ENCODE data around the gene SLC12A7. TPM values are rescaled to one million over a fixed set of nuclear protein-coding genes. Genes with fewer than 3 reads are reported as not detected.

Gene SLC12A7
- total and polyA plus RNA-seq, 11 donors, result 66.3 to 159 (median 128) TPM

GRCh38 chr5:1033606-1034420 lies 78.0 kb downstream of the SLC12A7 start:
- intact Hi-C loops (cut with DNase I), result no loop called here
- Histone ChIP-seq H3K36me3 (peaks cover 0 to 3% (median 0%) of the 10 kb centered on the region in 9 donors), H3K27me3 (peaks cover 0 to 8% (median 0%) of the 10 kb centered on the region in 9 donors), H3K9me3 (no peaks in the 10 kb centered on the region), H3K4me3 (no peak overlapping the region), H3K4me1 (no peaks in the 10 kb centered on the region), H3K27ac (no peak overlapping the region)
- DNase-seq, result peak in 2 of 5 donors; percentile 17 to 51
- ATAC-seq, result no peak
- 91 to 94% (median 92%) methylated on average over 25 to 29 of the region's 29 CpGs for WGBS, 4 donors
- TF ChIP-seq CTCF (IDR thresholded peaks at IDR 0.05), result no peak
- TF ChIP-seq POLR2A (IDR thresholded peaks at IDR 0.05), result no peak

DNA sequence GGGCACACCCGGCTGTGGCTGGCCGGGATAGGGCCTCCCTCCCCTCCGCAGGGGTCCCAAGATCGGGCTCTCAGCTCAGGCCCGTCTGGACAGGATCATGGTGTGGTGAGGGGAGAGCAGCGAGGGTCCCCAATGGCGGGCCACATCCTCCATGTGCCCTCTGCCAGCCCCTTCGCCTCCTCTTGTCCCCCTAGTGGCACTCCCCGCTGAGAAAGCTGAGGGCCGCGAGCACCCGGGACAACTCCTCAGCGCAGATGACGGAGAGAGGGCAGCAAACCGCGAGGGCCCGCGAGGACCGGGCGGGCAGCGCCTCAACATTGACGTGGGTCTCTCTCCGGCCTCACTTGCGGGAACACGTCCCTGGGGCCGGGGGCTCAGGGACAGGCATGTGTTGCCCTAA lies 78.7 kb downstream of the SLC12A7 start:
- peak in 3 of 5 donors; percentile 14 to 55 (median 16) for DNase-seq
- Histone ChIP-seq H3K4me1 (no peaks in the 10 kb centered on the region), H3K27ac (no peak overlapping the region), H3K27me3 (peaks cover 0 to 9% (median 0%) of the 10 kb centered on the region in 9 donors), H3K36me3 (peaks cover 0 to 3% (median 0%) of the 10 kb centered on the region in 9 donors), H3K9me3 (no peaks in the 10 kb centered on the region), H3K4me3 (no peak overlapping the region)
- WGBS, 4 donors, result 93 to 95% (median 94%) methylated on average over 20 to 26 of the region's 26 CpGs
- intact Hi-C loops (cut with DNase I), result no loop called here
- no peak for ATAC-seq
- no peak for TF ChIP-seq CTCF (IDR thresholded peaks at IDR 0.05)
- no peak for TF ChIP-seq POLR2A (IDR thresholded peaks at IDR 0.05)

GRCh38 chr5:1032551-1033027 lies 79.3 kb downstream of the SLC12A7 start:
- Histone ChIP-seq H3K36me3 (no peaks in the 10 kb centered on the region), H3K27ac (no peak overlapping the region), H3K9me3 (no peaks in the 10 kb centered on the region), H3K27me3 (peaks cover 0 to 9% (median 0%) of the 10 kb centered on the region in 9 donors), H3K4me1 (no peaks in the 10 kb centered on the region), H3K4me3 (no peak overlapping the region)
- WGBS, 4 donors, result 89 to 97% (median 94%) methylated on average over 9 to 14 of the region's 14 CpGs
- intact Hi-C loops (cut with DNase I), result no loop called here
- ATAC-seq (no peak), DNase-seq (peak in 3 of 5 donors; percentile 13 to 51 (median 17))
- TF ChIP-seq CTCF (IDR thresholded peaks at IDR 0.05), result no peak
- TF ChIP-seq POLR2A (IDR thresholded peaks at IDR 0.05), result no peak

GRCh38 chr5:1032011-1032410 lies 79.9 kb downstream of the SLC12A7 start:
- Histone ChIP-seq H3K9me3 (no peaks in the 10 kb centered on the region), H3K4me3 (no peak overlapping the region), H3K27me3 (peaks cover 0 to 9% (median 0%) of the 10 kb centered on the region in 9 donors), H3K4me1 (no peaks in the 10 kb centered on the region), H3K36me3 (no peaks in the 10 kb centered on the region), H3K27ac (no peak overlapping the region)
- WGBS, 4 donors, result 88 to 99% (median 92%) methylated on average over 15 to 16 of the region's 16 CpGs
- ATAC-seq (no peak), DNase-seq (peak in 3 of 5 donors; percentile 17 to 32 (median 17))
- intact Hi-C loops (cut with DNase I), result no loop called here
- no peak for TF ChIP-seq POLR2A (IDR thresholded peaks at IDR 0.05)
- no peak for TF ChIP-seq CTCF (IDR thresholded peaks at IDR 0.05)

All from heart left ventricle (tissue), 16 donors.